Esophagus mucosa (tissue), 1 donor: ENCODE data around the gene KRT84. TPM values are rescaled to one million over a fixed set of nuclear protein-coding genes. Genes with fewer than 3 reads are reported as not detected.
"Not testable (repeated sequence)": the region's sequence is repeated elsewhere in the genome, so short reads cannot be mapped to it uniquely, and the experiment has no call there.

Experiments used
- ATAC-seq: fragments of 200-7000 bp; cut with Tn5 transposase; one replicate; pipeline ENCODE4 v1.9.1; 2020
- total RNA-seq: library from RNA; stranded (reverse); gene quantifications from one replicate; pipeline ENCODE4 v1.2.4, GENCODE V29; 2023
- donor health status: DM: yes; HTN: yes; CAD: no.

The KRT84 gene
- total RNA-seq, 1 donor from 2014 or later, result not detected

DNA sequence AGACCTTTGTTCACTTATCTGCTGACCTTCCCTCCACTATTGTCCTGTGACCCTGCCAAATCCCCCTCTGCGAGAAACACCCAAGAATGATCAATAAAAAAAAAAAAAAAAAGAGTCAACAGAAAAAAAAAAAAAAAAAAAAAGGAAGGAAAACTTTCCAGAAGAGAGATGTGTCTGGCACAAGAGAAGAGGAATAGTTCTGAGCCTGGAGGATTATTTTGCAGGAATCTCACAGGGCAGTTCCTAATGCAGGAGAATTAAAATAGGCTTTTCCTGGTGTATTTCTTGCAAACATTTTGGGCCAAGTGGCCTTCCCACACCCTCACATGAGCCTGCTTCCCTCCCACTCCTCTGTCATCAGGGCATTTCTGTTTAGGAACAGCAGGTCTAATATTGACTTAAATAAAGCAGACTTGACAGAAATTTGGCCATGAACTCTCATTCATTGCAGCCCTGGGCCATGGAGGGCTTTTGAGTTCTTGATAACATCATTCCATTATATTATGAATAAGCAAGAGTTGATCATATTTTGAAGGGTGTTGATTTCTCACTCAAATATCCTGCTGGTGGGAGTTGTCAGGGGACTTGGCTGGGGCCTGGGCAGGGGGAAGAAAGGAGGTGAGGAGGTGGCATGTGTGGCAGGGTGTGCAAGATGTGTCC lies 25.3 kb upstream of the KRT84 start:
- ATAC-seq, result not testable (repeated sequence)

DNA sequence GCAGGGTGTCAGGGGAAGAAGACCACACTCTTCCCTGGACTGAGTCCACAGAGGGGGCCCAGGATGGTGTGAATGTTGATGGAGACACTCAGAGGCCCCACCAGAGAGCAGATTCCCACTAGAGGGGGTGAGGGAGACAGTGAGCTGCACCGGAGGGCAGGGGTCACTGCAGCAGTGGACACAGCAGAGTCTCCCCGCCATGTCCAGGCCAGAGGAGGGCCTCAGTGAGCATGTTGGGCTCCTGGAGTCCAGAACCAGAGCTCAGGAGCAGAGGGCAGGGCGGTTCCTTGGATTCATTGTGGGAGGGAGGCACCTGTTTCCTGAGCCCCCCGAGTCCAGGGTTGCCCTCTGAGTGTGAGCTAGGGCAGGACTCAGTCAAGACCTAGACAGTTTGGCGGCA lies 22.5 kb upstream of the KRT84 start:
- no peak for ATAC-seq

DNA sequence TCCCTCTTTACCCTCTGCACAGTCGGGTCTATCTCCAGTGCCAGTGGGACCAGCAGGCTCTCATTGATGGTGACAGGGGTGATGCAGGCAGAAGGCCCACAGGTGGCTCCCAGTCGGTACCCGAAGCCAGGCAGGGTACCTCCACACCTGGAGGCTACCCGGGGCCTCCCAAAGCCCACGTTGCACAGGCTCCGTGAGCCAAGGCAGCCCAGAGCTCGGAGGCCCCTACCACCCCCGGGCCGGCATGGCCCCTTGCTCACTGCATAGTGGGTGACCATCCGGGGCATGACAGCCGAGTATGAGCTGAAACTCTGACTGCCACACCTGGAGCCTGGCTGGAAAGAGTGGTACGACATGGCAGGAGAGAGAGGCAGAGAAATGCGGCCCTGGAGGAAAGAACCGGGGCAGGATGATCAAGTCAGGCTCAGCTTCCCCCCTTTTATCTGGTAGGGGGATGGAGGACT lies 20.5 kb upstream of the KRT84 start, which contains the start of gene KRT82:
KRT82 (minus strand) TSS at position 414 of the 464 bp plus-strand sequence; CDS start at position 356, 58 bp downstream.
- ATAC-seq, result no peak

DNA sequence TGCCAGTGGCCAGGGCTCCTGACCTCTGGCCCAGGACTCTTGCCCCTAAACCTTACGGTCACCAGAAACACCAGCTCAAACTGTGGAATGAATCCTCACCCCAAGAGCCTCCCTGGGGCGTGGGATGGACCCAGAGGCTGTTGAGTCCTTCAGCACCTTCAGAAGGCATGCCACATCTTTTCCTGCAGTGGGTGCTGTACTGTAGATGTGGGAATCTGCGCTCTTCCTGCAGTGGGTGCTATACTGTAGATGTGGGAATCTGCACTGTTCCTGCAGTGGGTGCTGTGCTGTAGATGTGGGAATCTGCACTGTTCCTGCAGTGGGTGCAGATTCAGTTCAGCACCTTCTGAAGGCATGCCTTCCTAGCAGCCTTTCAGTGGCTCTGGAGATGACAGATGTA lies 19.5 kb upstream of the KRT84 start:
- no peak for ATAC-seq

DNA sequence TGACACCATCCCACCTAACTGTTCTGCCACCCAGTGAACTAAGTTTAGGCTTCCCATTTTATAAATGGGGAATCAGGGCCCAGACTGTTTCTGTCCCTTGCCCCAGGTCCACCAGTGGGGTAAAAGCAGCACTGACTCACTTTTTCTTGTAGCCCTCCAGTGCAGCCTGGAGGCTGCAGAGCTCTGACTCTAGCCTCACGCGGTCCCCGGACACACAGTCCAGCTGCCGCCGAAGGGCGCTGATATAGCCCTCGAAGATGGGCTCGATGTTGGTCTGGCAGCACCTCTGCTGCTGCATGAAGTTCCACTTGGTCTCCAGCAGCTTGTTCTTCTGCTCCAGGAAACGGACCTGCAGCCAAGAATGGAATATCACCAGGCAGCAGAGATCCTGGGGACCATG lies 18.1 kb upstream of the KRT84 start:
- ATAC-seq, result no peak

DNA sequence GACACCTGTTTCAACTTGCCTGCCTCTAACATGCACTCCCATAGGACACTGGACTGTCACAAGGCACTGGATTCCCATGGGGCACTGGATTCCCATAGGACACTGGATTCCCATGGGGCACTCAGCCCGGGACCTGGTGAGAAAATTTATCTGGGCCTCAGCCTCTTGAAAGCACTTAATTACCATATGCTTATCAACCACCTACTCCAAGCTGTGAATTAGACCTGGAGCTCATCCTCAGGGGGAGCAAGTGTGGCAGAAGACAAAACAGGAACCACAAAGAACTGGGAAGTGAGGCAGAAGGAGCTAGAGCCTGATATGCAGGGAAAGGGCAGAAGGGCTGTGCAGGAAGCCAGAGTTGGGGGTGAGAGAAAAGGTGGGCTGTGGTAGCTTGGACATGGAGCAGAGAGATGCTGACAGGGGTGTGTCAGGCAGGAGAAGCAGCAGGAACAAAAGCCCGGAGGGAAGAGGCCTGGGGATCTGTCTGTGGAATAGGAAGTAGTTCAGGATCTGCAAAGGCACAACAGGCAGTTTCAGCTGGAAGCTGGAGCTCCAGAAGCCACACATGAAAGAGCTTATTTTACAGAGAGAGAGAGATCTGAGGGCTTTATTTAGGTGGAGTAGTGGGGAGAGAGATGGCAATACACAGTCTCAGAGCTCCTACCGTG lies 17.6 kb upstream of the KRT84 start:
- ATAC-seq, result no peak

DNA sequence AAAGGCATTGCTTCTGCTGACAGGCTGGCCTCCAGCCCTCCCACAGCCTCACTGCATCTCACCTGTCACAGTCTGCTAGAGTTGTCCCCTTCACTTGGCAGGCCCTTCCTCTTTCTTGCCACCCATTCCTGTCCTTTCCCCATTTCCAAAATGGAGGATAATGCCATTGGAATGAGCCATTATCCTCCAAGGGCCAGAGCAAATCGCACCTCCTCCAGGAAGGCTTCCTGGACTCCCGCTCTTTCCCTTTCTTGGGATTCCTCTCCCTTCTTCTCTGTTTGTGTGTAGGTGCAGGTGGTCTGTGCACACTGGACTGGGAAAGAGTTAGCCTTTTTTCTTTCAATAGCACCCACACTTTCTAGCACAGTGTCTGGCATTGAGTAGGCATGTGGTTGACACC lies 16.9 kb upstream of the KRT84 start:
- ATAC-seq, result no peak

DNA sequence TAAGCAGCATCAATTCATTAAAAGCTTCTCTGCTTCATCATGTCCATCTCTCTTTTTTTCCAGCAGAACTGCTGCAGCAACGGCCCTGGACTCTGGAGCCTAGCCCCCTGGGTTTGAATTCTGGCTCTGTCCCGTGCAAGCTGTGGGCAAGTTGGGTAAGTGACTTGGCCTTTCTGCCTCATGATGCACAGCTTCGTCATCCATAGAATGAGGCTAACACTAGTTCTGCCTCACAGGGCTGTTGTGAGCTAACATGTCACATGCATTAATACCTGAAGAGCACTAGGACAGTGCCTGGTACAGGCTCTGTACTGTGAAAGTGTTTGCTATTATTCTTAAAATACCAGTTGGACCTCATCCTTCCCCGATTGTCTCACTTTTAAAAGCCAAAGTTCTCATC lies 16.5 kb upstream of the KRT84 start:
- peak; percentile 34 for ATAC-seq

DNA sequence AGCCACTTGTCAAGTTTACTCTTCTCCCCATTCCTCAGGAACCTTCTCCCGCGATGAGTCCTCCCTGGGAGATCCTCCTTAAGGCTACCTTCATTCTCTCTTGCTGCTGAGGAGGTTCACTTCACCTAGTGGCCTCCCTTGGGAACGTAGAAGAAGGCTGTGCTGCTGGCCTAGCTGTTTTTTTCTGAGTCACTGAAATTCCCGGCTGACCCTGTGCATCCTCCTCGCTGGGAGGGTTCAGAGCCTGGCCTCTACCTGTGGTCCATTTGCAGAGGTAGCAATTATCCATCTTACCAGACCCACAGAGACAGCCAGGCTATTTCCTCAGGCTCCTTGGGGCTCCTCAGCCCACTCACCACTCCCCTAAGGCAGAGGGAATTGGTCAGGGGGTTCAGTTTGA lies 16.1 kb upstream of the KRT84 start:
- no peak for ATAC-seq

DNA sequence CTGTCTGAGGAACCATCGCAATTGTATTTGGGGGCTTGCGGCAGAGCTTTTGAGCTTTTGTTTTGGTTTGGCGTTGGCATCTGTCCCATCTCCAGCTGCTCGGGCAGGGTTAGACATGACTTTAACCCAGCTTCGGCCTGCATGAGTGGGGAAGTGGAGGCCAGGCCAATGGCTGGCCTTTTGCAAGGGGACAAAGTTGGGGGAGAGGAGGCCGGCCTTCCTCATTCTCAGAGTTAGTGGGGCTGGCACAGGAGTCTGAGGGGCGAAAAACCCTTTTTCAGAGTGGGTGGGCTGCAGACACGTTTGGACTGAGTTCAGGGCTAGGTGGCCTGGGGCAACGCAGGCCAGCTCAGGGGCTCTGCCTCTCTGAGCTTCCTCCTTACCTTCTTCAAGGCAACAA lies 15.5 kb upstream of the KRT84 start:
- ATAC-seq, result no peak

DNA sequence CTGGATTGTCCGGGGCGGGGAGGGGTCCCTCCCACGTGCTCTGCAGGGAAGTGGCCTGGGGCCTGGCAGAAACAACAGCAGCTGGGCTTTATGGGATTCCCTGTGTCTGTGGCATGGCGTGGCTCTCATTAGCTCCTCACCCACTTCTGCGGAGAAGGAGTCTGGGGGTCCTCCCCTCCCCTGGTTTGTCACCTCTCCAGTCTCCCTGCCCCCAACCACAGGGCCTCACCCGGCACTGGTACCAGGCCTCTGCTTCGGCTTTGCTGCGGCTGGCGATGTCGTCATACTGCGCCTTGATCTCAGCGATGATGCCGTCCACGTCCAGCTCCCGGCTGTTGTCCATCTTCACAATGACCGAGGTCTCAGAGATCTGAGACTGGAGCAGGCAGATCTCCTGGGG lies 14.3 kb upstream of the KRT84 start:
- no peak for ATAC-seq

DNA sequence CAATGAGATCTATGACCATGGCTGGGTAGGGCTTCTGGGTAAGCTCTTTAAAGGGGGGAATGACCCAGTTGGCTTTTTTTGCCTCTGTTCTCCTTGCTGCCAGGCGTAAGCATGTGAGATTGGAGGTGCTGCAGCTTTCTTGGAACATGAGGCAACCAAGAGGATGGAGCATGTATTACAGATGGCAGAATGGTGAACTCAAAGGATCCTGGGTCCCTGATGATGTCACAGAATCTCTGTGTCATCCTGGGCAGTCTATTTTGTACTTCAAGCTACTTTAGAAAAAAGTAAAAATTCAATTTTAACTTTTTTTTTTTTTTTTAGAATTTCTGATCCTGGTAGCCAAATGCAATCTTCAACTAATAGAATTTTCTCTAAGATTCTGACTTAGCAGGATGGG lies 12.7 kb upstream of the KRT84 start:
- no peak for ATAC-seq

DNA sequence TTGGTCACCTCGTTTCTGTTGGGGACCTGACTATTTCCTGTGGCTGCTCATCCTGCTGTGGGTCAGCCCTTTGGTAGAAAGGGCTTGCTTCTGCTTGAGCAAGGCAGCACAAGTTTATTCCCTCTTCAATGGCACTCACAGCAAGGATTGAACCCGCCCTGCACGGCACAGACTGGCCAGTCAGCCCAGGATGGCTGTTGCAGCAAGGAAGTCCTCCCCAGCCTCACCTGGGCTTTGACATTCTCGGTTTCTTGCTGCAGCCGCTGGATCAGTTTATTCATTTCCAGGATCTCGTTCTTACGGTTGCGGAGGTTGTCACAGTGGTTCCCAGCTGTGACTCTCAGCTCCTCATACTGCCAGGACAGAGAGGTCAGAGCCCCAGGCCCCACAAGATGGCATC lies 11.2 kb upstream of the KRT84 start:
- ATAC-seq, result no peak

DNA sequence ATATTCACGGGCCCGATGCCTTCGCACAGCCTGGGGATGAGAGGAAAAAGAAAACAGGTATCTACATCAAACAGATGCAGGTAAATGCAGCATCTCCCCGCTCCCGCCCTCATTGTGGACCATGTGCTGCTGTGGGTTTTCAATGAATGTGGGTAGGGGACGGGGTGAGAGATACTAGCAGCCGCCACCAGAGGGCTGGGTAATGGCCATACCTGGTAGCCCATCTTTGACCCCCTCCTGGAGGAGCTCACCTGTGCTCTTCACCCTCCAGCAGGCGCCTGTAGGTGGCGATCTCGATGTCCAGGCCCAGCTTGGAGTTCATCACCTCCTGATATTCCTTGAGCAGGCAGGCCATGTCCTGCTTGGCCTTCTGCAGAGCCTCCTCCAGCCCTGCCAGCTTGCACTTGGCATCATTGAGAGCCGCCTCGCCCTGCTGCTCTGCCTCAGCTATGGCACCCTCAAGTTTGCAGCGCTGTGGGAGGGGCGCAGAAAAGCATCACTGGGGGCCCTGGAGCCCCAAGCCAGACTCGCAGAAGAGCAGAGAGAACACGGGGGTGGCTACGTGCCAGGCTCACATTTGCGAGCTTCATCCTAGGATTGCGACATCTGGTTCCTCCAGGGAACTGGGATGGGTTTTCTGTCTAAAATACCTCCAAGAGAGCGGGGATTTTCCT lies 10.4 kb upstream of the KRT84 start:
- peak; percentile 29 for ATAC-seq

DNA sequence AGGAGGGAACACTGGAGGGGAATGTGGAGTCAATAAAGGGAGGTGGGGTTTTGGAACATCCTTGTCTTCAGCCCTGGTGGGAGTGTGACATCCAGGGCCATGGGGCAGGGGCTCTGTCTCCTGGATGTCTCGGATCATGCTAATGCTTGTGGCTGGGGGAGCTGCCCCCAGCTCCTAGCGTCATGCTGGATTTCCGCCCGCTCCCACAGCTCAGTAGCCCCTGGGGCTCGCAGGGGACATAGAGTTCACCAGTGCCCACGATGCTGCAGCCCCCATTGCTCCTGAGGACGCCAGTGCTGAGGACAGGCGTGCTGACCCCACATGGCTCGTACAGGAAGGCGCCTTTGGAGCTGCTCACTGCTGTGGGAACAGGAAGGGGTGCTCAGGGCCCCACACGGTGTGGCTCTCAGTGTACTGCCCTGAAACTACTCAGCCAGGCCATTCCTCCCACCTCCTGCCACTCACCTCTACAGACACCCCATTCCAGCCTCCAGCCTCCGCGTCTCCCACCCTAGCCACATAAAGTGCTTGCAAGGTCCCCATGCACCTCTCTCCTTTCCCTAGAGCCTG lies 9.5 kb upstream of the KRT84 start:
- ATAC-seq, result no peak

DNA sequence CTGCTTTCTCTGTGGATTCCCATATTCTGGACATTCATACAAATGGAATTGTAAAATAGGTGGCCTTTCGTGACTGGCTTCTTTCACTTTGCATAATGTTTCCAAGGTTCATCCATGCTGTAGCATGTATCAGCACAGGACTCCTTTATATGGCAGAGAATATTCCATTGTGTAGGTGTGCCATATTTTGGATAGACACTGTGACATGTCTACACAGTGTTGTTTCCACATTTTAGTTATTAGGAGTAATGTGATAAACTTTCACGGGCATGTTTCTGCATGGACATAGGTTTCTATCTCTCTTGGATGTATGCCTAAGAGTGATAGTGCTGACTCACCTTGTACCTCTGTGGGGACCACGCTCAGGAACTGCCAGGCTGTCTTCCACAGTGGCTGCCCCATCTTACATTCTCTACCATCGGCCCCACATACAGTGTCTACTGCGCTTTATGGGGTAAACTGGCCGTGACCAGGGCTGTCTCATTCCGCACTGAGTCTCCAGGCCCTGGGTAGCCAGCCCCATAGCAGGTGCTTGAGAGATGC lies 7.1 kb upstream of the KRT84 start:
- peak; percentile 1 for ATAC-seq

DNA sequence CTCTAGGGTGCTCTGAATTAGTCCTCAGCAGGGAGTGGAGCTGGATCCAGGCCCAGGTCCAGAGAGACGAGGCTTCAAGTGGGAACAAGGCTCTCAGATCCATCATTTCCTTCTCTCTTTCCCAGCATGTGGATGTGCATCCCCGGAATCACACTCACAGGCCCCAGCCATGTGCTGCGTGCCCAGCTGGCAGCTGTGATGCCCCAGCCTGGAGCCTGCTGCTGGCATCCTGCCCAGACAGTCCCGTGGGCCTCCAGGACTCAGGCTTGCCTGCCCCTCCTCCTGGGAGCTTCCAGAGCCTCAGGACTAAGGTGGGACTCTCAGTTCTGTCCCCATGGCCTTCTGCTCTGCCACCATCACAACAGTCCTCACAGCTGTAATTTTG lies 6.2 kb upstream of the KRT84 start:
- no peak for ATAC-seq

DNA sequence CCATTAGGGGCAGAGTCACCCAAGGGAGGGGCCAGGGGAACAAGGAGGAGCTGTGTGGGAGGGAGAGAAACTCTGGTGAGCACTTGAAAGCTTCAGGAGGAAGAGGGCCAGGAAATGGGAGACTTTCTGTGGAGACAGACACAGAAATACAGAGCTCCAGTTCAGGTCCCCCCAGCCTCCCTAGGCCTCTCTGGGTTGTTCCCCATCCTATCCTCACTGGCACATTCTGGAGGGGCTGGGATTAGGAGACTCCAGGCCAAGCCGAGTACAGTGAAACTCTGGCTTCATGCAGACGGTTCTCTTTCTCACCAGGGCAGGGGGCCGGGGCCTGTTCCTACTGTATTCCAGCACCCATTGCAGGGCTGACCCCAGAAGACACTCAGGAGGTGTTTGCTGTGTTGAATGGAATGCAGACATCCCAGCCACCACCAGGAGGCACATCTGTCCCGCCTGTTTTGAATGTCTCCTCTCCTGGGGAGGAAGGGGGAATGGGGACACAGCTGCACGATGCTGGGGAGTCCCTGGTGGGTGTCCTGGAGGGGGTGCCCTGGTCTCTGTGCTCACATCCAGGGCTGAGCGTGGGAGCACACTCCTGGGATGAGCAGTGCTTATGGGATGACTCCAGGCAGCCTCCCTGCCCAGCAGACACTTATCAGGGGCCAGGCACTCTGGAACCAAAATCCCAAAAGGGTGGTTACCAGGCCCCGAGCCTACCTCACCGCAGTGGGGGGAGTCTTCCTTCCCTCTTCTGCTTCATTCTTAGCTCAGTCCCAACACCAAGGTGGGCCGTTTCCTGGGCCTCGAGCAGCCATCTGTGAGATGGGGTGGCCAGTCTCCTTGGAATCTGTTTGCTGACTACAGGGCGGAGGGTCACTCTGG lies 5.5 kb upstream of the KRT84 start:
- ATAC-seq, result peak; percentile 38

DNA sequence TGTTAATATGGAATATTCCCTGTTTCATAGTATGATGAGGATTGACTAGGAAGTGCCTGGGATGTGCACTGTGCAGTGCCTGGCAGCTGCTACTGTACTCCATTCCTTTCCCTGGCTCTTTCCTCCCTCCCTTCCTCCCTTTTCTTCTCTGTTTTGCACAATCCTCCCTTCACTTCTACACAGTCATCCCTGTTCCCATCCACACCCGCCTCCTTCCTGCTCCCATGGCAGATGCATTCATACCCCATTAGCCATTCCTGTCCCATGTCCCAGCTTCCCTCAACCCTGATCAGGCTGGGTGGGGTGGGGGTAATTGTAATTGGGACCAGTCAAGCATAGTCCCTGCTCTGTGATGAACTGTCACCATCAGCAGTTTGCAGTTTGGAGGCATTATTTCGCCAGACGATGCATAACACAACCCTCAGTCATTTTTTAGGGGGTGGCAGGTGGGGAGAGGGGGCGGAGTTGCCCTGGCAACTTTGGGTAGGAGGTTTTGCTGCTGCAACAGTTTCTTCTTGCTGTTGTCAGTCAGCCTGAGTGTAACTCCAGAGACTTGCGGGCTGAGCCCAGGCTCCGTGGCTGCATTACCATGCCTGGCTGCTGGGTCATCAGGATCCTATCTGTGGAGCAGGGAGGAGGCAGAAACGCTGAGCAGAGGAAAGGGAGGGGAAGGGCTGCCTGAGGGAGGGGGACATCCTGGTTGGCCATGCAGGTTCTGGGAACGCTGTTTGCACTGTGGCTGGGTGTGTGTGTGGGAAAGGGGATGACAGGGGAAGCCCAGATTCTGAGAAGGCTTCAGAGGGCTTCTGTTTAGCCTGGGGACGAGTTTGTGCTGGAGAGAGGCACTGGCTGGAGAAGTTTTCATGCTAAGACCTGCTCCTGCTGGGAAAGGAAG lies 4.1 kb upstream of the KRT84 start:
- ATAC-seq, result peak; percentile 70

DNA sequence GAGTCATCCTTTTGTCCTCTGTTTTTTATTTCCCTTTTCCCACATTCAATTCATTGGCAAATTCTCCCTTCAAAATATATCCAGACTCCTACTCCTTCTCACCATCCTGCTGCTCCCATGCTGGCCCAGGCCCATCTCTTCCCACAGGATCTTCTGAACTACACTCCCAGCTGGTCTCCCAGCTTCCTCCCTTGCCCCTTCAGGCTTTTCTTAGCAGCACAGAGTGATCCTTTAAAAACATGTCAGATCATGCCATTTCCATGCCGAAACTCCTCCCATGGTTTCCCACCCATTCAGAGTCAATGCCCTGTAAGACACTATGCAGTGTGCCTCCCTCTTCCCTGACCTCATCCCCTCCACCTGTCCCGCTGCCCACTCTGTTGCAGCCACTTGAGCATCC lies 2.4 kb upstream of the KRT84 start:
- ATAC-seq, result no peak

DNA sequence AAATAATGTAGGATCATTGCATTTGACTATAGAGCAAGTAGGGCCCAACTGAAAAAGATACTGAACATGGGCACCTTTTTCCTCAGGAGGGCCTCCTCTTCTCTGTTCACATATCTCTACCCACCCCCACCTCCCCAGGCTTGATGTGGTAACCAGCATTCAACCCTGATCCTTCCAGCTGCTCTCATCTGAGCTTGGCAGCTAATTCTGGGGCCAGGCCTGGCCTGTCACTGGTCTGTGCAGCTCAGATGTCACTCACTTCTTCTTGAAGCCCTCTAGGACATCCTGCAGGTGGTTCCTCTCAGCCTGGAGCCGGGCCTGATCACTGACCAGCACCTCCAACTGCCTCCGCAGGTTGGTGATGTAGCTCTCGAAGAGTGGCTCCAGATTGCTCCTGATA lies 2.1 kb downstream of the KRT84 start:
- ATAC-seq, result no peak
